NOMO-1 treated with DMSO at 0.1 percent for 48 hours (cell line): ENCODE results near the gene ZNF808.
A peak's percentile ranks its signal among the peaks of the same experiment; 100 is the strongest.
"Not testable (repeated sequence)": the region's sequence is repeated elsewhere in the genome, so short reads cannot be mapped to it uniquely, and the experiment has no call there.

Experiments used
- DNase-seq: peaks from one replicate; lab custom pipeline; 2025; ENCODE audit not compliant: unreplicated experiment; lab: John Stamatoyannopoulos, UW

Gene ZNF808

DNA sequence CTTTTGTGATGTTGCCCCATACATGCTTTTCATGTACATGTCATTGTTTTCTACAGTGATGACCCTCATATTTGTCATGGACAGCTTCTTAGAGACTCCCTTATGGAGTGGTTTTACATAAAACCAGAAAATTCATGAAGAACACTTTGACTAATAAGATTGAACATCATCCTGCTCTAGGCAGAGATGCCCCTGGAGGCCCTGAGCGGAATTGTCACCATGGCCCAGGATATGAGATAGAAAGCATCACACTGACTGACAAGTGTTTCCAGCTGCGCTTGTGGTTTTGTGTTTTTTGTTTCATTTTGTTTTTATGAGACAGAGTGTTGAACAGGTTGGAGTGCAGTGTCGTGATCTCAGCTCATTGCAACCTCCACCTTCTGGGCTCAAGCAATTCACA, 64.8 kb downstream of the ZNF808 start:
- DNase-seq = no peak

DNA sequence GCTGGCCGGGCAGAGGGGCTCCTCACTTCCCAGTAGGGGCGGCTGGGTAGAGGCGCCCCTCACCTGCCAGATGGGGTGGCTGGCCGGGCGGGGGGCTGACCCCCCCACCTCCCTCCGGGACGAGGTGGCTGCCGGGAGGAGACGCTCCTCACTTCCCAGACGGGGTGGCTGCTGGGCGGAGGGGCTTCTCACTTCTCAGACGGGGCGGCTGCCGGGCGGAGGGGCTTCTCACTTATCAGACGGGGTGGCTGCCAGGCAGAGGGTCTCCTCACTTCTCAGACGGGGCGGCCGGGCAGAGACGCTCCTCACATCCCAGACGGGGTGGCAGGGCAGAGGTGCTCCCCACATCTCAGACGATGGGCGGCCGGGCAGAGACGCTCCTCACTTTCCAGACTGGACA, 66.0 kb downstream of the ZNF808 start:
- DNase-seq = not testable (repeated sequence)

DNA sequence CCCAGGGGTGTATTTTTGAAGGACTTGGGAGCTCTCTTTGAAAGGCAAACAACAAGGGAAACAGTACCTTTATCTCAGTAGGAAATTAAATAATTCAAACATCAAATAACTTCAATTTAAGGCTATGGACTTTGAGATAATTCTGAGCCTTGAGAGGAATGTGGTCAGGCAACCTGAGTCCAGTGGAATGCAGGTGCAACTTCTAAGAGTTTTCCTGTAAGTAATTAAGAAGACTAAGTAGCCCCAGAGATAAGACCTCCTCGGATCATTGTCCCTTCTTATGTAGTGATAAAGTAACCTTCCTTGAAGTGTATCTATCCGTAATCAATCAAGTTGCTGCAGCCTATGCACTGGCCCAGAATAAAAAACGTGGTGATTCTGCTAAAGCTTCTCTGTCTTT, 71.8 kb downstream of the ZNF808 start:
- no peak for DNase-seq

DNA sequence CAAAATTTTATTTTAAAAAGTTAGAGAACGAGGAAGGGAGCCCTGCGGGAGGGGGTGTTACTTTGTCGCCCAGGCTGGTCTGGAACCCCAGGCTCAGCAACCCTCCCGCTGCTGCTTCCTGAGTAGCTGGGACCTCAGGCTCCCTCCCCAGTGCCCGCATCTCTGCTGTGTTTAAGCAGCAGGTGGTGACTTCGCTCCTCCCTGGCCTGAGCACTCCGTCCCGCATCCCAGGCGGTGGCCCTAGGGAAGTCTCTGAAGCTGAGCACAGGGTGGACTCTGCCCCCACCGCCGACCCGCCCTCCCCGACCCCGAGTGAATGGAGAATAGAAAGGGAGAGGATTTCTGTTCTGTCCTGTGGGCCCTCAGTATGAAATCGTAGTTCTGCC, 73.2 kb downstream of the ZNF808 start:
- no peak for DNase-seq

DNA sequence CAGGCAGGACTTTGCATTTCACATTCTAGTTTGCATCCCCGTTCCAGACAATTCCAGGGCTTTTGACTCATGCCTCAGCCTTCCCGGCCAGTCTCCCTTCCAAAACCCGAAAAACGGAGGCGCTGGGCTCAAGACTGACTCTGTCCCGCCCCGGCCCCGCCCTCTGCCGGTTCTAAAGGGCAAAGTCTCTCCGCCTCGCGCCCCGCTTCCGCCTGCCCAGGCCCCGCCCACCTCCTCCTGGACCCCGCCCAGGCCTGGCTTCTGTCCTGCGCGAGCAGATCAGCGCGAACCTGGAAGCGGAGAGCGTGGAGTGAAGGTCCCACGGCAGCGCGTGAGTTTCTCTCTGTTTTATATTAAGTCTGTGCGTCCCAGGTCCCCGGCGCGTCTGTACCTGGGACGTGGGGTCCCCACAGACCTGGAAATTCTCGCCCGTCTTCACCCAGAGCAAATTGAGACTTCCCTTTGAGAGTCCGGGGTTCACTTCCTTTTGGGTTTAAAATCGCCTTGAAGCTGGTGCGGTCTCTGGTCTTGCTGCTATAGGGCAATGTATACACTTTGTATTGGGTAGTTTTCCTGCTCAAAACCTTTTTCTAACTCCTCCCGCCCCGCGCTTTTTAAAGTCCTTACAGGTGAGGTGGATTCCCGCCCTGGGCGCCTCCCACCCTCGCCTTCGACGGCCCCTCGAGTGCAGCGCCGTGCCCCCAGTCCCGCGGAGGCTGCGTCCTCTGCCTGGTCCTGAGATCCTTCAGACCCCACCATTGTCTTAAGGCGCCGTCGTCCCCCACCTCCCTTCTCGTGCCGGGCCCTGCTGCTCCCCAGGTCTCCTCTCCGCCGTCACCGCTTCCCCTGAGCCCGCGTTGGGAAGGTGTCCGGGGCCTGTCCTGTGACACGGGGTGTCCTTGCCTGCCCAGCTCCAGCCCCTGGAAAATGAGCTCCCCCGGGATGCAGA, 73.8 kb downstream of the ZNF808 start:
- DNase-seq = peak; percentile 86

DNA sequence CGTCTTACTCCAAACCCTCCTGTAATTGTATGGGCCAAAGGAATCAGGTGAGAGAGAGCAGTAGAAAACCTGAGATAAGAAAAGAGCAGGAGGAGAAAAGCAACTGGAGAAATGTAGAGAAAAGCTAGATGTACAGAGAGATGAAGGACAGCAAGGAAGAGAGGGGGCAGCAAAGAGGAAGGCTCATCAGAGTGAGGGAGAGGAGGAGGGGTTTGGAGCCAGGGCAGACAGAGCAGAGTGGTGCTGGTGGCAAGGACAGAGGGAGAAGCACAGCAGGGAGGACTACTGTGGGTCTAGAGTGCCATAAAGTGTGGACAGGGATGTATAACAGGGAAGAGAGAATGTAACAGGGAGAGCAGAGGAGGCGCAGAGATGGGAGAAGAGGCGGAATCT, 74.5 kb downstream of the ZNF808 start:
- peak; percentile 38 for DNase-seq

DNA sequence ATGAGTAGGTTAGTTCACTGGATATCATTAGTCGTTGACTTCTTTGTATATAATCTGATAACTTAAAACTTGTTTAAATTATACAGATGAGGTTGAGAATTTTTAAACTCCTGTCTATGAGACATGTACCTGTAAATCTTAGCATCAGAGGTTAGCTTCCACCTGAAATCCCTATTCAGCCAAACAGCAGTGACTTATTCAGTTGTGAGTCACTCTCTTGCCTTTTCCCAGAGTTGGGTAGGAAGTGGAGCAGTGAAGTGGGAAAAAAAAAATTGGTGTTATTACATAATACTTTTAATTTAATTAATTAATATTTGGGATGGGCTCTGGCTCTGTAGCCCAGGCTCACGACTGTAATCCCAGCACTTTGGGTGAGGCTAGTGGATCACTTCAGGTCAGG, 75.5 kb downstream of the ZNF808 start:
- no peak for DNase-seq

DNA sequence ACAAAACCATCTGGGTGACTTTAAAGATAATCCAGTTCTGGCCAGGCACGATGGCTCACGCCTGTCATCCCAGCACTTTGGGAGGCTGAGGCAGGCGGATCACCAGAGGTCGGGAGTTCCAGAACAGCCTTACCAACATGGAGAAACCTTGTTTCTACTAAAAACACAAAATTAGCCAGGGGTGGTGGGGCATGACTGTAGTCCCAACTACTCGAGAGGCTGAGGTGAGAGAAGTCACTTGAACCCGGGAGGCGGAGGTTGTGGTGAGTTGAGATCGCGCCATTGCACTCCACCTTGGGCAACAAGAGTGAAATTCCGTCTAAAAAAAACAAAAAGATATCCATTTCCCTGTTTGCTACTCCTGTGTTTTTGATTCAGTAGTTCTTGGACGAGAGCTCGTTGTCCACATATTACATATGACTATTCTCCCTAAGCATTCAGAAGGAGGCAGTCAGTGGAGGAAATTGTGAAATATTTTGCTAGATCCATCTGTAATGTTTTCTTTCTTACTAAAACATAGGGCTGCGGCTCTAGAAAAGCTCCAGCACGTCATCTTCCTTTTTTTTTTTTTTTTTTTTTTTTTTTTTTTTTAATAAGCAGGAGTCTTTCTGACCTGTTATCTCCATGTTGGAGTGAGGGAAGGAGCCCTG, 76.2 kb downstream of the ZNF808 start:
- no peak for DNase-seq
